Left cardiac atrium (tissue), 4 donors: Measurements from ENCODE around the gene WDHD1. TPM values are rescaled to one million over a fixed set of nuclear protein-coding genes. Genes with fewer than 3 reads are reported as not detected.
"Not testable (repeated sequence)": the region's sequence is repeated elsewhere in the genome, so short reads cannot be mapped to it uniquely, and the experiment has no call there.

Experiments
- ATAC-seq, 2 donors: fragments of 200-7000 bp; cut with Tn5 transposase; one replicate each; pipeline ENCODE4 v1.9.1; 2020; ENCODE audit warnings: mild to moderate bottlenecking in 2 of 2, moderate library complexity in 2 of 2
- DNase-seq: peaks from one replicate; pipeline ENCODE4 v3.0.0-alpha.2; 2020
- intact Hi-C, 2 donors: fragments of 100-400 bp; cut with DNase I; formaldehyde crosslinking; loops; one replicate each; pipeline versions ENCODE4 v1.14.1 to v1.15.1; 2022 to 2023
- total RNA-seq, 2 donors: library from RNA; stranded (reverse); fragmentation: NEBNext Ultra II Directional; extraction: Animal tissue kit (Norgen Biotek cat#: 25700); gene quantifications; one replicate each; pipeline ENCODE4 v1.2.1, GENCODE V29; 2021
- donor health status: DM: no; HTN: yes; CAD: no.
- donor health status: DM: no; HTN: yes; CAD: no; lungs with severe emphysema.
- donor health status: DM: yes; HTN: yes; CAD: no.
- donor health status: Dilated cardiomyopathy.

WDHD1 gene
- total RNA-seq, 2 donors from 2014 or later, result 2.6 TPM

- intact Hi-C loops, result no loop called here
- ATAC-seq (no peak), DNase-seq (no peak)
Observed at GRCh38 chr14:54979039-54979438, 47.9 kb downstream of the WDHD1 start.

- DNase-seq (no peak), ATAC-seq (no peak)
- intact Hi-C loops, result no loop called here
Observed at GRCh38 chr14:54976316-54976715, 50.6 kb downstream of the WDHD1 start.

- intact Hi-C loops, result no loop called here
- ATAC-seq (no peak), DNase-seq (no peak)
Observed at GRCh38 chr14:54975856-54976255, 51.0 kb downstream of the WDHD1 start.

GRCh38 chr14:54974788-54975414, 52.0 kb downstream of the WDHD1 start:
- intact Hi-C loops, result no loop called here
- no peak for ATAC-seq
- DNase-seq, result no peak

GRCh38 chr14:54967496-54967895, 59.4 kb downstream of the WDHD1 start:
- intact Hi-C loops, result no loop called here
- ATAC-seq (no peak), DNase-seq (no peak)

- intact Hi-C loops, result no loop called here
- no peak for ATAC-seq
- no peak for DNase-seq
Observed at GRCh38 chr14:54955143-54955542, 71.8 kb downstream of the WDHD1 start.

- DNase-seq, ATAC-seq, intact Hi-C loops: not testable (repeated sequence)
Observed at GRCh38 chr14:54953609-54954008, 73.3 kb downstream of the WDHD1 start.

- DNase-seq, ATAC-seq, intact Hi-C loops: not testable (repeated sequence)
Observed at GRCh38 chr14:54952803-54953202, 74.1 kb downstream of the WDHD1 start.

GRCh38 chr14:54947230-54947629, 79.7 kb downstream of the WDHD1 start:
- no peak for DNase-seq
- intact Hi-C loops, result no loop called here
- no peak for ATAC-seq

GRCh38 chr14:54946500-54946899, 80.4 kb downstream of the WDHD1 start:
- no peak for ATAC-seq
- intact Hi-C loops, result no loop called here
- DNase-seq, result no peak

GRCh38 chr14:54944737-54945391, 82.0 kb downstream of the WDHD1 start:
- ATAC-seq (no peak), DNase-seq (no peak)
- intact Hi-C loops, result no loop called here

GRCh38 chr14:54942913-54943312, 84.0 kb downstream of the WDHD1 start:
- ATAC-seq (no peak), DNase-seq (no peak)
- intact Hi-C loops, result no loop called here

- DNase-seq (no peak), ATAC-seq (no peak)
- intact Hi-C loops, result no loop called here
Observed at GRCh38 chr14:54936816-54937215, 90.1 kb downstream of the WDHD1 start.

- intact Hi-C loops, result no loop called here
- ATAC-seq, result no peak
- DNase-seq, result no peak
Observed at GRCh38 chr14:54935958-54936357, 90.9 kb downstream of the WDHD1 start.

- DNase-seq (no peak), ATAC-seq (no peak)
- intact Hi-C loops, result no loop called here
Observed at GRCh38 chr14:54935100-54935499, 91.8 kb downstream of the WDHD1 start.

GRCh38 chr14:54933006-54933405, 93.9 kb downstream of the WDHD1 start:
- intact Hi-C loops, result no loop called here
- no peak for DNase-seq
- ATAC-seq, result no peak

- intact Hi-C loops, result no loop called here
Observed at GRCh38 chr14:54931598-54932340, 95.1 kb downstream of the WDHD1 start.

GRCh38 chr14:54931101-54931500, 95.8 kb downstream of the WDHD1 start:
- intact Hi-C loops, result no loop called here
- no peak for DNase-seq
- ATAC-seq, result no peak

More at GRCh38 chr14:54931598-54932340, 95.1 kb downstream of the WDHD1 start:
- ATAC-seq (no peak), DNase-seq (no peak)

GRCh38 chr14:54929556-54929955, 97.3 kb downstream of the WDHD1 start:
- DNase-seq (no peak), ATAC-seq (no peak)
- intact Hi-C loops, result no loop called here

- DNase-seq (no peak), ATAC-seq (no peak)
- intact Hi-C loops, result no loop called here
Observed at GRCh38 chr14:54928216-54928615, 98.7 kb downstream of the WDHD1 start.
